HG02588 (cell line): ENCODE measurements around the gene KCNE4.
A peak's percentile ranks its signal among the peaks of the same experiment; 100 is the strongest.
"Not testable (repeated sequence)": the region's sequence is repeated elsewhere in the genome, so short reads cannot be mapped to it uniquely, and the experiment has no call there.

Experiments
- ATAC-seq: cut with Tn5 transposase; IDR thresholded peaks from one replicate; pipeline ENCODE4 v1.9.1; 2021; ENCODE audit warnings: mild to moderate bottlenecking, moderate library complexity; ENCODE audit not compliant: unreplicated experiment

Gene KCNE4

GRCh38 chr2:223056701-223057418 lies 4.9 kb downstream of the KCNE4 start:
- ATAC-seq = no peak

GRCh38 chr2:223057569-223057968 lies 5.6 kb downstream of the KCNE4 start:
- no peak for ATAC-seq

- no peak for ATAC-seq
These were observed 7.1 kb downstream of the KCNE4 start for GRCh38 chr2:223058952-223059716.

GRCh38 chr2:223060201-223060825 lies 8.3 kb downstream of the KCNE4 start:
- no peak for ATAC-seq

- ATAC-seq = no peak
These were observed 10.4 kb downstream of the KCNE4 start for GRCh38 chr2:223062396-223062795.

- ATAC-seq = no peak
These were observed 13.1 kb downstream of the KCNE4 start for GRCh38 chr2:223065107-223065506.

GRCh38 chr2:223066721-223067120 lies 14.7 kb downstream of the KCNE4 start:
- no peak for ATAC-seq

GRCh38 chr2:223068071-223068470 lies 16.1 kb downstream of the KCNE4 start:
- ATAC-seq = no peak

GRCh38 chr2:223069465-223069864 lies 17.5 kb downstream of the KCNE4 start:
- no peak for ATAC-seq

GRCh38 chr2:223069988-223070387 lies 18.0 kb downstream of the KCNE4 start:
- ATAC-seq = no peak

GRCh38 chr2:223071139-223071538 lies 19.1 kb downstream of the KCNE4 start:
- no peak for ATAC-seq

- ATAC-seq = no peak
These were observed 20.8 kb downstream of the KCNE4 start for GRCh38 chr2:223072826-223073225.

GRCh38 chr2:223075301-223076270 lies 23.6 kb downstream of the KCNE4 start:
- peak; percentile 78 for ATAC-seq

- no peak for ATAC-seq
These were observed 24.6 kb downstream of the KCNE4 start for GRCh38 chr2:223076573-223076972.

GRCh38 chr2:223078482-223078881 lies 26.5 kb downstream of the KCNE4 start:
- no peak for ATAC-seq

- no peak for ATAC-seq
These were observed 27.4 kb downstream of the KCNE4 start for GRCh38 chr2:223079378-223079777.

GRCh38 chr2:223079925-223080324 lies 27.9 kb downstream of the KCNE4 start:
- no peak for ATAC-seq

GRCh38 chr2:223080790-223081360 lies 28.9 kb downstream of the KCNE4 start:
- not testable (repeated sequence) for ATAC-seq

GRCh38 chr2:223081789-223082188 lies 29.8 kb downstream of the KCNE4 start:
- no peak for ATAC-seq

GRCh38 chr2:223082706-223083105 lies 30.7 kb downstream of the KCNE4 start:
- no peak for ATAC-seq
